ENCODE data around the gene KRR1.
"Not testable (repeated sequence)": the region's sequence is repeated elsewhere in the genome, so short reads cannot be mapped to it uniquely, and the experiment has no call there.

The KRR1 gene

GRCh38 chr12:75477137-75477536, 34.3 kb downstream of the KRR1 start:
- DNase-seq (ENCODE audit: low read depth in 2 of 2): no peak

DNA sequence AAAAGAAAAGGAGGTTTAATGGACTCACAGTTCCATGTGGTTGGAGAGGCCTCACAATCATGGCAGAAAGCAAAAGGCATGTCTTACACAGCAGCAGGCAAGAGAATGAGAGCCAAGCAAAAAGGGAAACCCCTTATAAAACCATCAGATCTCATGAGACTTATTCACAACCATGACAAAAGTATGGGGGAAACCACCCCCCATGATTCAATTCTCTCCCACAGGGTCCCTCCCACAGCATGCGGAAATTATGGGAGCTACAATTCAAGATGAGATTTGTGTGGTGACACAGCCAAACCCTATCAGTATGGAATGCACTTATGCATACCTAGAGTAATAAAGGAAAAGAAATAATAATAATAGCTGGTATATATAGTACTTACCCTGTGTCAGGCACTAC, 35.3 kb downstream of the KRR1 start:
- DNase-seq (ENCODE audit: low read depth in 2 of 2): no peak

DNA sequence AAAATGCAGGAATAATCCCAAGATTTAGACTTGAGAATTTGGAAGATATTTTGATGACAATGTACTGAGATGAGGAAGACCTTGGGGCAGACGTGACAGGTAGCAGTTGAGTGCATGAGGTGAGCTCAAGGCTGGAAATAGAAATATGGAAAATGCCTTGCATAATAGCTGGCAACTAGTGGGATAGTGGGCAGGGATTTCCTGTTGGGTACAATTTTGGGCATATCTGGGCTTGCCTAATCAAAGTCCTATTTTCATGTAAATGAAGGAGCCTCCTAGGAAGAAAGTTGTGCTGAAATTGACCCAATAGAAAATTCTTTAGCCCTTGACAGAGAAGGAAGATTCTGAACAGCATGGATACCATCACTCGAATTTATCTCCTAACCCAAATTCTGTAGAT, 37.3 kb downstream of the KRR1 start:
- DNase-seq (ENCODE audit: low read depth in 2 of 2): no peak

- no peak for DNase-seq (ENCODE audit: low read depth in 2 of 2)
These were observed 39.2 kb downstream of the KRR1 start for GRCh38 chr12:75471902-75472890.

DNA sequence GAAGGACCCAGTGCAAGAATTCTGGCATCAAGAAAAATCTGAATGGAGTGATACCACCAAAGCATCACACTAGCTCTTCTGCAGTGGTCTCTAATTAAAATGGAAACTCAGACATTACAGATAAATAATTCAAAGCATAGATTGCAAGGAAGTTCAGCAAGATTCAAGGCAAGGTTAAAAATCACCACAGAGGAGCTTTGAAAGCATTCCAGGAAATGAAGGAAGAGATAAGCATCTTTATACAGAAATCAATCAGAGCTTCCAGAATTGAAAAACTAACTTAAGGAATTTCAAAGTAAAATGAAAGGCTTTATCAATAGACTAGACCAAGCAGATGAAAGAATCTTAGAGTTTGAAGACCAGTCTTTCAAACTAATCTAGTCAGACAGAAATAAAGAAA, 51.2 kb downstream of the KRR1 start:
- DNase-seq (ENCODE audit: low read depth in 2 of 2): no peak

GRCh38 chr12:75459755-75460154, 51.7 kb downstream of the KRR1 start:
- DNase-seq (ENCODE audit: low read depth in 2 of 2): no peak

DNA sequence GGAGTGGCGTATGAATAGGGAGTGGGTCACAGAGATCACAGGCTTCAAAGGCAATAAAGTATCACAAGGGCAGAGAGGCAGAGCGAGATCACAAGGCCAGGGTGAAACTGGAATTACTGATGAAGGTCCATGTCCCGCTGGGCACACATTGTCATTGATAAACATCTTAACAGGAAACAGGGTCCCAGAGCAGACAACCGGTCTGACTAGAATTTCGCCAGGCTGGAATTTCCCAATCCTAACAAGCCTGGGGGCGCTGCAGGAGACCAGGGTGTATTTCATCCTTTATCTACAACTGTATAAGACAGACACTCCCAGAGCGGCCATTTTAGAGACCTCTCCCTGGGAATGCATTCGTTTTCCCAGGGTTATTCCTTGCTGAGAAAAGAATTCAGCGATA, 53.5 kb downstream of the KRR1 start:
- not testable (repeated sequence) for DNase-seq (ENCODE audit: low read depth in 2 of 2)

DNA sequence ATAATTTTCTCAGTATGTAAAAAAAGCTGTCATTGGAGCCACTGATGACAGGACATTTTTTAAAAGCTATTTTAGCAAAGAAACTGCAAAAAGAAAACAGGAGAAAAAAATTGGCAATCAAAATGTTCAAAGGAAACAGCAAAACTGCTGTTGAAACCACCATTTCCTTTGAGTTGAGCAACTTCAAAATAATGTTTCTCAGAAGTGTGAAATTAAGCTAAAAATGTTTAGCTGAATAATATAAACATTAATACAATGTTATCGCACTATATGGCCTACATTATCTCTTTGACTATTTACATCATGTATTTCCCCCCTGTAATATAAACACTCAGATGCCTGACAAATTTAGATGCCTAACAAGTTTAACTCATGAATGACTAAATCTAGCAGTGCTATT, 54.2 kb downstream of the KRR1 start:
- no peak for DNase-seq (ENCODE audit: low read depth in 2 of 2)

GRCh38 chr12:75455839-75456238, 55.6 kb downstream of the KRR1 start:
- no peak for DNase-seq (ENCODE audit: low read depth in 2 of 2)

GRCh38 chr12:75452675-75453330, 58.6 kb downstream of the KRR1 start:
- no peak for DNase-seq (ENCODE audit: low read depth in 2 of 2)

DNA sequence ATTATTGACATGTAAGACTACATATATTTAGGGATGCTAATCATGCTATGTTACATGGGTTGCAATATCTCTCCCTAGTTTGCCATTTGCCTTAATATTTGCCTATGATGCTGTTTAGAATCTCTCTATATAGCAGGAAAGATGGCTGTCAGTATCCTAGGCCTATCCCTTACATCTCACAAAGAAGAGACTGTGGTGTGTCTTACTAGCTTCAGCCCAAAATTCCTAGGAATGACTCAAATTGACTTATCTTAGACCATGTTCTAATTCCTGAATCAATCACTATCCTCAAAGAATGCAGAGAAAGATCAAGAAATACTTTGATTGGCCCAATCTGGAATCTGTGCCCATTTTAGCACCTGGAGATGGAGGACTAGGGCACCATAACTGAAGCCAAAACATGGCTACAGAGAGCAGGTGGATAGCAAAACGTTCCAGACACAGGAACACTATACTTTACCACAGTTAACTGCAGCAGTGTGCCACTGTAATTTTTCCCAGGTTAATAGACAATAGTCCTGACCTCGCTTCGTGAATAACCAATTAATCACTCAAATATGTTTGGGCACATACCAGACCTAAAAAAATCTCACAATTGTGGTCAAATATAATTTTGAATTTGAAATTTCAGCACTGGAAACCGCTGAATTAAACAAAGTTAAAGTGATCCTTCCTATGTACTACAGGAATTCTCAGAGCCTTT, 63.6 kb downstream of the KRR1 start:
- DNase-seq (ENCODE audit: low read depth in 2 of 2): no peak

DNA sequence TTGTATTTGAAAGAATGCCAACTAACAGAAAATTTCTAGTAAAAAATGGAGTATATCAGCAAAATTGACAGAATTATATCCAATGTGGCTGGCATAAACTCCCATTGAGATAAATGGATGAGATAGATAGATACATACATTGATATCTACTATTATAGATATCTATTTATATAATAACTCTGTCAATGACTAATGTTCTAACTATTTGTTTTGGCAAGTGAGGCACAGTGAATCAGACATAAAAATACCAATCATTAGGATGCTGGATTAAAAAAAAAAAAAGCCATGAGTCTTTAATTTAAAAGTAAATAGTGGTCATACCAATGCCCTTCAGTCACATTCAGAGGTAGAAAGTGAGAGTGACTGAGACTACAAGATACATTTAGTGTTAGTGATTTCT, 64.6 kb downstream of the KRR1 start:
- no peak for DNase-seq (ENCODE audit: low read depth in 2 of 2)

DNA sequence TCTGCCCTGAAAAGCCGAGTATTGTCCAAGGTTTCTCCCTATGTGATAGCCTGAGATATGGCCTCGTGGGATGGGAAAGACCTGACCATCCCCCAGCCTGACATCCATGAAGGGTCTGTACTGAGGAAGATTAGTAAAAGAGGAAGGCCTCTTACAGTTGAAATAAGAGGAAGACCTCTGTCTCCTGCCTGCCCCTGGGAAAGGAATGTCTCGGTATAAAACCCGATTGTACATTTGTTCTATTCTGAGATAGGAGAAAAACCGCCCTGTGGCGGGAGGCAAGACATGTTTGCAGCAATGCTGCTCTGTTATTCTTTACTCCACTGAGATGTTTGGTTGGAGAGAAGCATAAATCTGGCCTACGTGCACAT, 66.3 kb downstream of the KRR1 start:
- DNase-seq (ENCODE audit: low read depth in 2 of 2): not testable (repeated sequence)

GRCh38 chr12:75444429-75445136, 66.8 kb downstream of the KRR1 start:
- DNase-seq (ENCODE audit: low read depth in 2 of 2): no peak

- no peak for DNase-seq (ENCODE audit: low read depth in 2 of 2)
These were observed 67.7 kb downstream of the KRR1 start for GRCh38 chr12:75443709-75444108.

DNA sequence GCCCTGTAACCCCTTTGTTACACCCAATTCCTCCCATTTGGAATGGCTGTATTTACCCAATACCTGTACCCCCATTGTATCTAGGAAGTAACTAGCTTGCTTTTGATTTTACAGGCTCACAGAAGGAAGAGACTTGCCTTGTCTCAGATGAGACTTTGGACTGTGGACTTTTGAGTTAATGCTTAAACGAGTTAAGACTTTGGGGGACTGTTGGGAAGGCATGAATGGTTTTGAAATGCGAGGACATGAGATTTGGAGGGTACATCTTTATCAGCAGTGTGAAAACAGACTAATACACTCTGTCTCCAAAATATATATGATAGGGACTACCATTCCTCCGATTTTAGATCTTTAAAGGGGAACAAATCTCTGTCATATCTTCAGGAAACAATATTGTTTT, 69.0 kb downstream of the KRR1 start:
- not testable (repeated sequence) for DNase-seq (ENCODE audit: low read depth in 2 of 2)

DNA sequence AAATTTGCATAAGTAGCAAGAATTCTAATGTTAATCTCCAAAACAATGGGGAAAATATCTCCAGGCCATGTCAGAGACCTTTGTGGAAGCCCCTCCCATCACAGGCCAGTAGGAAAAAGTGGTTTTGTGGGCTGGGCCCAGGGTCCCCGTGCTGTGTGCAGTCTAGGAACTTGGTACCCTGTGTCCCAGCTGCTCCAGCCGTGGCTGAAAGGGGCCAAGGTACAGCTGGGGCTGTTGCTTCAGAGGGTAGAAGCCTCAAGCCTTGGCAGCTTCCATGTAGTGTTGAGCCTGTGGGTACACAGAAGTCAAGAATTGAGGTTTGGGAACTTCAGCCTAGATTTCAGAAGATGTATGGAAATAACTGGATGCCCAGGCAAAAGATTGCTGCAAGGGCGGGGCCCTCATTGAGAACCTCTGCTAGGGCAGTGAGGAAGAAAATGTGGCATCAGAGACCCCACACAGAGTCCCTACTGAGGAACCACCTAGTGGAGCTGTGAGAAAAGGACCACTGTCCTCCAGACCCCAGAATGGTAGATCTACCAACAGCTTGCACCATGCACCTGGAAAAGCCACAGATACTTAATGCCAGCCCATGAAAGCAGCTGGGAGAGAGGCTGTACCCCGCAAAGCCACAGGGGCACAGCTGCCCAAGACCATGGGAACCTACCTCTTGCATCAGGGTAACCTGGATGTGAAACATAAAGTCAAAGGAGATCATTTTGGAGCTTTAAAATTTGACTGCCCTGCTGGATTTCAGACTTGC, 69.5 kb downstream of the KRR1 start:
- DNase-seq (ENCODE audit: low read depth in 2 of 2): not testable (repeated sequence)
